Astrocyte (in vitro differentiated cells and primary cell): ENCODE data around the gene MRPL48. TPM values are rescaled to one million over a fixed set of nuclear protein-coding genes. Genes with fewer than 3 reads are reported as not detected.

ENCODE experiments used
- DNase-seq: peaks from one replicate; pipeline ENCODE4 v3.0.0-alpha.2; 2010; ENCODE audit warnings: low read depth
- FAIRE-seq: peaks from 2 replicates; lab custom pipeline; 2011; peaks lifted over from hg19 to GRCh38; lab: Jason Lieb, UNC
- H2AFZ ChIP-seq: 2 replicates; pipeline ENCODE4 v1.6.0; 2012; ENCODE audit warnings: low read depth, low read length, inconsistent platforms
- H3K27ac ChIP-seq: 2 replicates; pipeline ENCODE4 v1.5.1; 2011; ENCODE audit warnings: low read depth, low read length, inconsistent platforms
- H3K27me3 ChIP-seq: 2 replicates; pipeline ENCODE4 v1.6.0; 2011; ENCODE audit warnings: low read length, inconsistent platforms; ENCODE audit not compliant: insufficient read depth
- H3K36me3 ChIP-seq: 2 replicates; pipeline ENCODE4 v1.5.1; 2011; ENCODE audit warnings: low read length, inconsistent platforms; ENCODE audit not compliant: insufficient read depth
- H3K4me1 ChIP-seq: 2 replicates; pipeline ENCODE4 v1.5.1; 2011; ENCODE audit warnings: low read length, inconsistent platforms; ENCODE audit not compliant: insufficient read depth
- H3K4me2 ChIP-seq: 2 replicates; pipeline ENCODE4 v1.6.0; 2012; ENCODE audit warnings: low read length, inconsistent platforms
- H3K4me3 ChIP-seq: 2 replicates; pipeline ENCODE4 v1.5.1; 2011; ENCODE audit warnings: low read depth, mild to moderate bottlenecking, low read length, inconsistent platforms; ENCODE audit not compliant: insufficient read depth
- H3K79me2 ChIP-seq: 2 replicates; pipeline ENCODE4 v1.6.0; 2012; ENCODE audit warnings: mild to moderate bottlenecking, low read length, inconsistent platforms; ENCODE audit not compliant: insufficient read depth
- H3K9ac ChIP-seq: 2 replicates; pipeline ENCODE4 v1.6.0; 2012; ENCODE audit warnings: mild to moderate bottlenecking, low read length, inconsistent platforms
- H3K9me3 ChIP-seq: 2 replicates; pipeline ENCODE4 v1.5.1; 2012; ENCODE audit warnings: low read depth, mild to moderate bottlenecking, low read length, inconsistent platforms; ENCODE audit not compliant: insufficient read depth
- H4K20me1 ChIP-seq: 2 replicates; pipeline ENCODE4 v1.6.0; 2012; ENCODE audit warnings: low read length, inconsistent platforms; ENCODE audit not compliant: insufficient read depth
- H3K27ac Mint-ChIP-seq: one replicate; pipeline ENCODE4 v1.8.0; 2021; ENCODE audit warnings: mild to moderate bottlenecking, mixed read lengths; ENCODE audit not compliant: unreplicated experiment
- H3K27me3 Mint-ChIP-seq: one replicate; pipeline ENCODE4 v1.8.0; 2021; ENCODE audit warnings: low read depth, mixed read lengths; ENCODE audit not compliant: unreplicated experiment
- H3K36me3 Mint-ChIP-seq: one replicate; pipeline ENCODE4 v1.8.0; 2021; ENCODE audit warnings: low read depth, mixed read lengths; ENCODE audit not compliant: unreplicated experiment
- H3K4me1 Mint-ChIP-seq: one replicate; pipeline ENCODE4 v1.8.0; 2021; ENCODE audit warnings: low read depth, mixed read lengths; ENCODE audit not compliant: unreplicated experiment
- H3K4me3 Mint-ChIP-seq: one replicate; pipeline ENCODE4 v1.8.0; 2021; ENCODE audit warnings: mild to moderate bottlenecking, moderate library complexity, mixed read lengths; ENCODE audit not compliant: unreplicated experiment
- H3K9me3 Mint-ChIP-seq: one replicate; pipeline ENCODE4 v1.8.0; 2021; ENCODE audit warnings: mild to moderate bottlenecking, mixed read lengths; ENCODE audit not compliant: unreplicated experiment
- CTCF ChIP-seq: IDR thresholded peaks from 2 replicates; pipeline ENCODE4 v1.5.1; 2011; ENCODE audit warnings: low read depth, mild to moderate bottlenecking, inconsistent platforms, low read length, moderate library complexity; ENCODE audit not compliant: insufficient read depth
- EZH2 ChIP-seq: IDR thresholded peaks from 2 replicates; pipeline ENCODE4 v1.6.1; 2012; ENCODE audit warnings: mild to moderate bottlenecking, low read length, inconsistent platforms; ENCODE audit not compliant: insufficient read depth
- total RNA-seq: library from RNA; stranded (reverse); gene quantifications from 2 replicates; pipeline ENCODE4 v1.2.1, GENCODE V29; 2021

MRPL48 gene
- total RNA-seq, 1 donor from 2014 or later = 24.6 TPM

DNA sequence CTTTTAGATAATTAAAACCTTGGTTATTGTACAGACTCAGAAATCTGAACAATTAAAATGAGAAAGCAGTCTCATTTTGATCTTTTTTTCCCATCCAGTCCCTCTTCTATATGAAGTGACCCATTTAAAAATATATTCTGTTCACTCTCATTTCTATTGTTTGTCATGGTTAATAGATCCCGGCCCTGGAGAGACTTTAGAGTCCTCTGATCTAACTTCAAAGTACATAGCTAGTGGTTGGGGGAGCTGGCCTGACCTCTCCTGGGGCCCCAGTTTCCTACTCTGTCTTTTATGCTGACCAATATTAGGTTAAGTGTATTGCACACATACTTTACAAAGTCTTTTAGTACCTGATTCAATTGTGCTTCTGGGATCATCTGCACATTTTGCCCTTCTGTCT, 13.5 kb downstream of the MRPL48 start:
- DNase-seq (no peak), FAIRE-seq (no peak)
- Histone ChIP-seq H3K9ac (no peak overlapping the region), H3K36me3 (no peaks in the 10 kb centered on the region), H3K9me3 (no peaks in the 10 kb centered on the region), H3K79me2 (no peaks in the 10 kb centered on the region), H2AFZ (no peak overlapping the region), H3K4me1 (no peaks in the 10 kb centered on the region), H3K4me2 (no peak overlapping the region), H3K27ac (no peak overlapping the region), H3K27me3 (no peaks in the 10 kb centered on the region), H3K4me3 (no peak overlapping the region), H4K20me1 (no peaks in the 10 kb centered on the region)
- H3K27me3 Mint-ChIP-seq = no peaks in the 10 kb centered on the region
- no peak overlapping the region for H3K4me3 Mint-ChIP-seq
- H3K4me1 Mint-ChIP-seq = no peaks in the 10 kb centered on the region
- no peak overlapping the region for H3K27ac Mint-ChIP-seq
- no peaks in the 10 kb centered on the region for H3K9me3 Mint-ChIP-seq
- H3K36me3 Mint-ChIP-seq = peaks cover 3% of the 10 kb centered on the region
- TF ChIP-seq CTCF (no peak), EZH2 (no peak)

GRCh38 chr11:73804712-73805111, 17.0 kb downstream of the MRPL48 start:
- Histone ChIP-seq H4K20me1 (no peaks in the 10 kb centered on the region), H3K9ac (no peak overlapping the region), H3K4me2 (no peak overlapping the region), H3K4me3 (no peak overlapping the region), H2AFZ (no peak overlapping the region), H3K27me3 (no peaks in the 10 kb centered on the region), H3K36me3 (no peaks in the 10 kb centered on the region), H3K9me3 (no peaks in the 10 kb centered on the region), H3K27ac (no peak overlapping the region), H3K4me1 (no peaks in the 10 kb centered on the region), H3K79me2 (no peaks in the 10 kb centered on the region)
- Mint-ChIP-seq H3K4me3 (no peak overlapping the region), H3K27me3 (no peaks in the 10 kb centered on the region), H3K9me3 (no peaks in the 10 kb centered on the region), H3K4me1 (no peaks in the 10 kb centered on the region), H3K36me3 (peaks cover 3% of the 10 kb centered on the region), H3K27ac (no peak overlapping the region)
- TF ChIP-seq CTCF (no peak), EZH2 (no peak)
- DNase-seq (no peak), FAIRE-seq (no peak)

DNA sequence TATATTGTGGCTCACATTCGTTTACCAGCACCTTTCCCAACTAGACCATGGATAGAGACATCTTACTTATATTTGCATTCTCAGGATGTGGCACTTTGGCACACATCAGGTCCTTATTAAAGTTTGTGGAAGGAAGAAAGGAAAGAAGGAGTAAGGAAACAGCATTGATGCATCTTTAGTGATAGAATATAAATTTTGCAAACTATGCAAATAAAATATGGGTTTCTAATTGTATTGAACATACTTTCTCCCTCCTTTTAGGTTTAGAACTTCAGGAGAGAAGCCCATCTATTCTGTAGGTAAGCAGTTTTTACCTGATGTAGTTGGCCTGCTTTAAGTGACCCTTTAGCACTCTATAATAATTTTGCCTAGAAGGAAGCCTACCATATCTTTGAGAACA, 20.4 kb downstream of the MRPL48 start:
- Histone ChIP-seq H3K4me3 (no peak overlapping the region), H2AFZ (no peak overlapping the region), H3K79me2 (no peaks in the 10 kb centered on the region), H3K9ac (no peak overlapping the region), H3K27me3 (no peaks in the 10 kb centered on the region), H3K4me1 (peaks cover 3% of the 10 kb centered on the region), H3K9me3 (no peaks in the 10 kb centered on the region), H3K27ac (no peak overlapping the region), H3K36me3 (no peaks in the 10 kb centered on the region), H3K4me2 (no peak overlapping the region), H4K20me1 (peaks cover 3% of the 10 kb centered on the region)
- H3K4me3 Mint-ChIP-seq = no peak overlapping the region
- peaks cover 8% of the 10 kb centered on the region for H3K4me1 Mint-ChIP-seq
- H3K36me3 Mint-ChIP-seq = peaks cover 3% of the 10 kb centered on the region
- H3K9me3 Mint-ChIP-seq = no peaks in the 10 kb centered on the region
- TF ChIP-seq CTCF (no peak), EZH2 (no peak)
- no peak for FAIRE-seq
- no peak for DNase-seq
- H3K27me3 Mint-ChIP-seq = no peaks in the 10 kb centered on the region
- H3K27ac Mint-ChIP-seq = no peak overlapping the region
